ENCODE results near the gene MTG2.

- TF ChIP-seq ZNF335 (tag by site-specific recombination; conservative IDR thresholded peaks at IDR 0.05) (no peak), ZNF768 (tag by site-specific recombination; IDR thresholded peaks at IDR 0.05) (no peak), CTCF (tag by site-specific recombination; IDR thresholded peaks at IDR 0.05) (no peak), ZNF654 (tag by site-specific recombination; IDR thresholded peaks at IDR 0.05; ENCODE audit: low read depth) (no peak), PBX3 (CRISPR knock-in tag; IDR thresholded peaks at IDR 0.05) (no peak), ZSCAN30 (tag by site-specific recombination; IDR thresholded peaks at IDR 0.05) (no peak), ZSCAN5A (tag by site-specific recombination; IDR thresholded peaks at IDR 0.05) (no peak), ZBTB8A (tag by site-specific recombination; IDR thresholded peaks at IDR 0.05) (no peak), ZNF19 (tag by site-specific recombination; IDR thresholded peaks at IDR 0.05; ENCODE audit: low read depth) (no peak), ZNF544 (tag by site-specific recombination; IDR thresholded peaks at IDR 0.05) (no peak), ZNF426 (tag by site-specific recombination; IDR thresholded peaks at IDR 0.05) (no peak), KLF17 (tag by site-specific recombination; IDR thresholded peaks at IDR 0.05) (no peak), ZNF138 (tag by site-specific recombination; IDR thresholded peaks at IDR 0.05; ENCODE audit: borderline replicate concordance) (no peak), ZBTB11 (tag by site-specific recombination; conservative IDR thresholded peaks at IDR 0.05; ENCODE audit: low read depth) (no peak)
These were observed 64.2 kb downstream of the MTG2 start for GRCh38 chr20:62246872-62247652.
